OCI-LY1 (cell line): Measurements from ENCODE around the gene FAM89A.

Source experiments
- H2AFZ ChIP-seq: fragments of 200-600 bp; sonication (generic), shearing (Covaris generic); 2 replicates; pipeline ENCODE4 v1.6.0; 2014; ENCODE audit warnings: antibody characterized with exemption, mild to moderate bottlenecking, low read length
- H3F3A ChIP-seq: fragments of 200-600 bp; sonication (generic), shearing (Covaris generic); 2 replicates; pipeline ENCODE4 v1.6.0; 2014; ENCODE audit warnings: mild to moderate bottlenecking, antibody characterized with exemption, low read length, moderate library complexity; ENCODE audit not compliant: insufficient read depth
- H3K27ac ChIP-seq: fragments of 200-600 bp; sonication (generic); 2 replicates; pipeline ENCODE4 v1.5.1; 2014; ENCODE audit warnings: low read length, mixed run types, mild to moderate bottlenecking, low read depth; ENCODE audit not compliant: poor library complexity, severe bottlenecking
- H3K27me3 ChIP-seq: fragments of 200-600 bp; sonication (generic); 2 replicates; pipeline ENCODE4 v1.6.0; 2014; ENCODE audit warnings: antibody characterized with exemption, mild to moderate bottlenecking, low read length, moderate library complexity; ENCODE audit not compliant: insufficient read depth
- H3K36me3 ChIP-seq: fragments of 200-600 bp; sonication (generic); 2 replicates; pipeline ENCODE4 v1.6.1; 2014; ENCODE audit warnings: mild to moderate bottlenecking, antibody characterized with exemption, low read length, moderate library complexity, mixed read lengths; ENCODE audit not compliant: insufficient read depth
- H3K4me1 ChIP-seq: fragments of 200-600 bp; sonication (generic); 2 replicates; pipeline ENCODE4 v1.5.1; 2014; ENCODE audit warnings: mild to moderate bottlenecking, low read length, moderate library complexity; ENCODE audit not compliant: insufficient read depth, severe bottlenecking
- H3K4me2 ChIP-seq: fragments of 200-600 bp; sonication (generic), shearing (Covaris generic); 2 replicates; pipeline ENCODE4 v1.6.1; 2014; ENCODE audit warnings: low read length
- H3K4me3 ChIP-seq: fragments of 200-600 bp; sonication (generic); 2 replicates; pipeline ENCODE4 v1.5.1; 2014; ENCODE audit warnings: low read length, low read depth, mild to moderate bottlenecking, mixed read lengths; ENCODE audit not compliant: poor library complexity, severe bottlenecking
- H3K79me2 ChIP-seq: fragments of 200-600 bp; shearing (Covaris generic); 2 replicates; pipeline ENCODE4 v1.6.1; 2016; ENCODE audit warnings: mixed run types, low read length, mixed read lengths; ENCODE audit not compliant: insufficient read depth
- H3K9ac ChIP-seq: fragments of 200-600 bp; sonication (generic), shearing (Covaris generic); 2 replicates; pipeline ENCODE4 v1.6.1; 2014; ENCODE audit warnings: mild to moderate bottlenecking, low read length, mixed read lengths
- H3K9me2 ChIP-seq: fragments of 200-600 bp; sonication (generic), shearing (Covaris generic); 2 replicates; pipeline ENCODE4 v1.6.1; 2014; ENCODE audit warnings: low read depth, mild to moderate bottlenecking, low read length, mixed read lengths
- H3K9me3 ChIP-seq: fragments of 200-600 bp; shearing (Covaris generic); 2 replicates; pipeline ENCODE4 v1.6.1; 2014; ENCODE audit warnings: low read length, mixed read lengths
- H4K20me1 ChIP-seq: fragments of 200-600 bp; sonication (generic), shearing (Covaris generic); 2 replicates; pipeline ENCODE4 v1.6.0; 2016; ENCODE audit warnings: mild to moderate bottlenecking, low read length; ENCODE audit not compliant: insufficient read depth
- EZH2 ChIP-seq: fragments of 200-600 bp; sonication (generic), shearing (Covaris generic); IDR thresholded peaks from 2 replicates; pipeline ENCODE4 v1.8.0; 2017; ENCODE audit warnings: borderline replicate concordance, mixed run types, mild to moderate bottlenecking, antibody characterized with exemption, low read length, moderate library complexity, mixed read lengths
- TF ChIP-seq, protein P1 (sequence below): fragments of 200-600 bp; sonication (generic), shearing (Covaris generic); IDR thresholded peaks from 2 replicates; pipeline ENCODE4 v1.5.1; 2017; ENCODE audit warnings: mild to moderate bottlenecking, antibody characterized with exemption, low read length, moderate library complexity, mixed read lengths

The FAM89A gene

DNA sequence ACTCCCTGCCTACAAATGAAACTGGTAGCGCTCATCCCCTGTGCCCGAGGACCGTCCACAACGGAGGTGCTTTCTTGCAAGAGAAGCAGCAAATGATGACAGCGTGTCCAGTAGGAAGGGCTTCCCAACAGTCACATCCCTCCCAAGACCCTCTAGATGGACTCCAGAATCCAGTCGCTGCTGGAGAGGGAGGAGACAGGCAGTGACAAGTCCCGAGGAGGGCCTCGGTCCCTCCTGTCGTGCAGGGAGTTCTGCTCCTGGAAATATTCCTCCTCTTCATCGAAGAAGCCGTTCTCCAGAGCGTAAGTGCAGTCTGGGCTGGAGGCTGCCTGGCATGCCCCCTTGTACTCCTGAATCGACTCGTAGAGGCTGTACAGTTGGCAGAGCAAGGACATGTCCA is 20.3 kb downstream of the FAM89A start:
- Histone ChIP-seq H3K27me3 (no peaks in the 10 kb centered on the region), H3K79me2 (no peaks in the 10 kb centered on the region), H3K9me3 (no peaks in the 10 kb centered on the region), H3K4me3 (no peak overlapping the region), H3K4me2 (no peak overlapping the region), H3K36me3 (no peaks in the 10 kb centered on the region), H4K20me1 (no peaks in the 10 kb centered on the region), H3F3A (no peaks in the 10 kb centered on the region), H3K9me2 (no peaks in the 10 kb centered on the region), H2AFZ (no peak overlapping the region), H3K4me1 (no peaks in the 10 kb centered on the region), H3K9ac (no peak overlapping the region), H3K27ac (no peak overlapping the region)
- TF ChIP-seq, protein P1, sequence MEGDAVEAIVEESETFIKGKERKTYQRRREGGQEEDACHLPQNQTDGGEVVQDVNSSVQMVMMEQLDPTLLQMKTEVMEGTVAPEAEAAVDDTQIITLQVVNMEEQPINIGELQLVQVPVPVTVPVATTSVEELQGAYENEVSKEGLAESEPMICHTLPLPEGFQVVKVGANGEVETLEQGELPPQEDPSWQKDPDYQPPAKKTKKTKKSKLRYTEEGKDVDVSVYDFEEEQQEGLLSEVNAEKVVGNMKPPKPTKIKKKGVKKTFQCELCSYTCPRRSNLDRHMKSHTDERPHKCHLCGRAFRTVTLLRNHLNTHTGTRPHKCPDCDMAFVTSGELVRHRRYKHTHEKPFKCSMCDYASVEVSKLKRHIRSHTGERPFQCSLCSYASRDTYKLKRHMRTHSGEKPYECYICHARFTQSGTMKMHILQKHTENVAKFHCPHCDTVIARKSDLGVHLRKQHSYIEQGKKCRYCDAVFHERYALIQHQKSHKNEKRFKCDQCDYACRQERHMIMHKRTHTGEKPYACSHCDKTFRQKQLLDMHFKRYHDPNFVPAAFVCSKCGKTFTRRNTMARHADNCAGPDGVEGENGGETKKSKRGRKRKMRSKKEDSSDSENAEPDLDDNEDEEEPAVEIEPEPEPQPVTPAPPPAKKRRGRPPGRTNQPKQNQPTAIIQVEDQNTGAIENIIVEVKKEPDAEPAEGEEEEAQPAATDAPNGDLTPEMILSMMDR, result no peak
- TF ChIP-seq EZH2, result no peak

GRCh38 chr1:231016966-231017365 is 23.1 kb downstream of the FAM89A start:
- Histone ChIP-seq H3K4me2 (no peak overlapping the region), H3K79me2 (no peaks in the 10 kb centered on the region), H3K9ac (no peak overlapping the region), H4K20me1 (no peaks in the 10 kb centered on the region), H3K9me2 (no peaks in the 10 kb centered on the region), H2AFZ (no peak overlapping the region), H3K27ac (no peak overlapping the region), H3K4me1 (no peaks in the 10 kb centered on the region), H3F3A (no peaks in the 10 kb centered on the region), H3K4me3 (no peak overlapping the region), H3K9me3 (no peaks in the 10 kb centered on the region), H3K36me3 (no peaks in the 10 kb centered on the region), H3K27me3 (no peaks in the 10 kb centered on the region)
- TF ChIP-seq, protein P1, result no peak
- TF ChIP-seq EZH2, result no peak

- H3K79me2 ChIP-seq, result no peaks in the 10 kb centered on the region
- TF ChIP-seq, protein P1, result no peak
- TF ChIP-seq EZH2, result no peak
Measured at GRCh38 chr1:231016234-231016633, 23.8 kb downstream of the FAM89A start.

More at GRCh38 chr1:231016234-231016633, 23.8 kb downstream of the FAM89A start:
- no peak overlapping the region for H3K27ac ChIP-seq
- no peaks in the 10 kb centered on the region for H3K36me3 ChIP-seq
- H3K9me3 ChIP-seq, result no peaks in the 10 kb centered on the region
- no peak overlapping the region for H2AFZ ChIP-seq
- no peaks in the 10 kb centered on the region for H3K4me1 ChIP-seq
- H3K4me2 ChIP-seq, result no peak overlapping the region
- no peaks in the 10 kb centered on the region for H3K9me2 ChIP-seq
- no peaks in the 10 kb centered on the region for H3F3A ChIP-seq
- no peak overlapping the region for H3K4me3 ChIP-seq
- H4K20me1 ChIP-seq, result no peaks in the 10 kb centered on the region
- no peaks in the 10 kb centered on the region for H3K27me3 ChIP-seq
- no peak overlapping the region for H3K9ac ChIP-seq
